HepG2 (cell line): ENCODE results near the gene ITCH. TPM values are rescaled to one million over a fixed set of nuclear protein-coding genes. Genes with fewer than 3 reads are reported as not detected.

ENCODE experiments used
- ATF3 ChIP-seq: sonication (generic); formaldehyde crosslinking; IDR thresholded peaks from 2 replicates; pipeline ENCODE4 v1.4.0; 2020; ENCODE audit warnings: missing genetic modification reagents
- ETV6 ChIP-seq: sonication (generic); formaldehyde crosslinking; conservative IDR thresholded peaks from 2 replicates; pipeline ENCODE4 v1.4.0; 2020; ENCODE audit warnings: missing genetic modification reagents
- GABPB1 ChIP-seq: IDR thresholded peaks from 2 replicates; pipeline ENCODE4 v1.6.1; 2016; ENCODE audit warnings: mild to moderate bottlenecking, missing genetic modification reagents, moderate library complexity, missing compliant biosample characterization
- PRMT3 ChIP-seq: sonication (generic); formaldehyde crosslinking; IDR thresholded peaks from 2 replicates; pipeline ENCODE4 v1.8.1; 2022; ENCODE audit warnings: low read depth, mild to moderate bottlenecking, moderate library complexity, missing genetic modification reagents, borderline replicate concordance
- RXRA ChIP-seq: sonication (generic); formaldehyde crosslinking; IDR thresholded peaks from 2 replicates; pipeline ENCODE4 v1.5.1; 2020; ENCODE audit warnings: missing genetic modification reagents
- SMAD1 ChIP-seq: sonication (generic); formaldehyde crosslinking; IDR thresholded peaks from 2 replicates; pipeline ENCODE4 v1.4.0; 2020; ENCODE audit warnings: missing genetic modification reagents, low read depth, mild to moderate bottlenecking, borderline replicate concordance
- TMF1 ChIP-seq: sonication (generic); formaldehyde crosslinking; IDR thresholded peaks from 2 replicates; pipeline ENCODE4 v1.8.1; 2022; ENCODE audit warnings: low read depth, missing genetic modification reagents
- ZFP1 ChIP-seq: IDR thresholded peaks from 2 replicates; pipeline ENCODE4 v1.6.1; 2016
- polyA plus RNA-seq, 8 experiments: library from polyadenylated mRNA; depleted of rRNA in 3 of 8; stranded (reverse) in 7 of 8; unstranded in 1 of 8; fragments of >200 nt; fragmentation: Illumina TruSeq in 4 of 8; extraction: Trizol in 4 of 8; gene quantifications; 2 replicates each; pipeline versions ENCODE4 v1.2.1 to v1.2.3, GENCODE V29; 2011 to 2016; ENCODE audit warnings: low read depth in 4 of 8, missing spikeins in 1 of 8, mixed read lengths in 1 of 8; ENCODE audit not compliant: insufficient read depth in 1 of 8
- total RNA-seq, 5 experiments: library from RNA; depleted of rRNA; stranded (reverse); fragments of >200 nt; fragmentation: Illumina TruSeq; extraction: Trizol; gene quantifications; 2 replicates each; pipeline ENCODE4 v1.2.3, GENCODE V29; 2016; ENCODE audit warnings: low read depth in 1 of 5
- TF ChIP-seq, protein P1 (sequence below): sonication (generic); formaldehyde crosslinking; IDR thresholded peaks from 2 replicates; pipeline ENCODE4 v1.4.0; 2020; ENCODE audit warnings: missing genetic modification reagents, mild to moderate bottlenecking, borderline replicate concordance
- TF ChIP-seq, protein P2 (sequence below): sonication (generic); formaldehyde crosslinking; IDR thresholded peaks from 2 replicates; pipeline ENCODE4 v1.9.0; 2021; ENCODE audit warnings: missing genetic modification reagents, mild to moderate bottlenecking, borderline replicate concordance
- TF ChIP-seq, protein P3 (sequence below): sonication (generic); formaldehyde crosslinking; IDR thresholded peaks from 2 replicates; pipeline ENCODE4 v1.8.0; 2022; ENCODE audit warnings: mild to moderate bottlenecking, missing genetic modification reagents, moderate library complexity
- TF ChIP-seq, protein P4 (sequence below): sonication (generic); formaldehyde crosslinking; IDR thresholded peaks from 2 replicates; pipeline ENCODE4 v1.5.0; 2020; ENCODE audit warnings: missing genetic modification reagents
- TF ChIP-seq, protein P5 (sequence below): sonication (generic); formaldehyde crosslinking; IDR thresholded peaks from 2 replicates; pipeline ENCODE4 v1.8.0; 2022; ENCODE audit warnings: mild to moderate bottlenecking, missing genetic modification reagents; ENCODE audit not compliant: insufficient replicate concordance

ITCH gene
- total and polyA plus RNA-seq, 2 of the 13 experiments (the other 11 are each of a cell fraction or from before 2014, with no cell fraction given), result 20.5 to 112 TPM

- TF ChIP-seq RXRA (no peak), ZFP1 (no peak), PRMT3 (no peak), TMF1 (no peak; the same call in 1 of the 2 replicates), SMAD1 (peak; percentile 49), GABPB1 (no peak), ETV6 (CRISPR knock-in tag) (no peak), ATF3 (CRISPR knock-in tag) (no peak)
- TF ChIP-seq, protein P1, sequence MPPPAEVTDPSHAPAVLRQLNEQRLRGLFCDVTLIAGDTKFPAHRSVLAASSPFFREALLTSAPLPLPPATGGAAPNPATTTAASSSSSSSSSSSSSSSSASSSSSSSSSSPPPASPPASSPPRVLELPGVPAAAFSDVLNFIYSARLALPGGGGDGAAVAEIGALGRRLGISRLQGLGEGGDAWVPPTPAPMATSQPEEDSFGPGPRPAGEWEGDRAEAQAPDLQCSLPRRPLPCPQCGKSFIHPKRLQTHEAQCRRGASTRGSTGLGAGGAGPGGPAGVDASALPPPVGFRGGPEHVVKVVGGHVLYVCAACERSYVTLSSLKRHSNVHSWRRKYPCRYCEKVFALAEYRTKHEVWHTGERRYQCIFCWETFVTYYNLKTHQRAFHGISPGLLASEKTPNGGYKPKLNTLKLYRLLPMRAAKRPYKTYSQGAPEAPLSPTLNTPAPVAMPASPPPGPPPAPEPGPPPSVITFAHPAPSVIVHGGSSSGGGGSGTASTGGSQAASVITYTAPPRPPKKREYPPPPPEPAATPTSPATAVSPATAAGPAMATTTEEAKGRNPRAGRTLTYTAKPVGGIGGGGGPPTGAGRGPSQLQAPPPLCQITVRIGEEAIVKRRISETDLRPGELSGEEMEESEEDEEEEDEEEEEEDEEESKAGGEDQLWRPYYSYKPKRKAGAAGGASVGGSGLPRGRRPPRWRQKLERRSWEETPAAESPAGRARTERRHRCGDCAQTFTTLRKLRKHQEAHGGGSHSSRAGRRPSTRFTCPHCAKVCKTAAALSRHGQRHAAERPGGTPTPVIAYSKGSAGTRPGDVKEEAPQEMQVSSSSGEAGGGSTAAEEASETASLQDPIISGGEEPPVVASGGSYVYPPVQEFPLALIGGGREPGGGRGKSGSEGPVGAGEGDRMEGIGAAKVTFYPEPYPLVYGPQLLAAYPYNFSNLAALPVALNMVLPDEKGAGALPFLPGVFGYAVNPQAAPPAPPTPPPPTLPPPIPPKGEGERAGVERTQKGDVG (CRISPR knock-in tag), result no peak
- TF ChIP-seq, protein P2, sequence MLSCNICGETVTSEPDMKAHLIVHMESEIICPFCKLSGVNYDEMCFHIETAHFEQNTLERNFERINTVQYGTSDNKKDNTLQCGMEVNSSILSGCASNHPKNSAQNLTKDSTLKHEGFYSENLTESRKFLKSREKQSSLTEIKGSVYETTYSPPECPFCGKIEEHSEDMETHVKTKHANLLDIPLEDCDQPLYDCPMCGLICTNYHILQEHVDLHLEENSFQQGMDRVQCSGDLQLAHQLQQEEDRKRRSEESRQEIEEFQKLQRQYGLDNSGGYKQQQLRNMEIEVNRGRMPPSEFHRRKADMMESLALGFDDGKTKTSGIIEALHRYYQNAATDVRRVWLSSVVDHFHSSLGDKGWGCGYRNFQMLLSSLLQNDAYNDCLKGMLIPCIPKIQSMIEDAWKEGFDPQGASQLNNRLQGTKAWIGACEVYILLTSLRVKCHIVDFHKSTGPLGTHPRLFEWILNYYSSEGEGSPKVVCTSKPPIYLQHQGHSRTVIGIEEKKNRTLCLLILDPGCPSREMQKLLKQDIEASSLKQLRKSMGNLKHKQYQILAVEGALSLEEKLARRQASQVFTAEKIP (CRISPR knock-in tag), result 0 out of 2 replicates have a peak, but pooled peaks have one; percentile 10
- TF ChIP-seq, protein P3, sequence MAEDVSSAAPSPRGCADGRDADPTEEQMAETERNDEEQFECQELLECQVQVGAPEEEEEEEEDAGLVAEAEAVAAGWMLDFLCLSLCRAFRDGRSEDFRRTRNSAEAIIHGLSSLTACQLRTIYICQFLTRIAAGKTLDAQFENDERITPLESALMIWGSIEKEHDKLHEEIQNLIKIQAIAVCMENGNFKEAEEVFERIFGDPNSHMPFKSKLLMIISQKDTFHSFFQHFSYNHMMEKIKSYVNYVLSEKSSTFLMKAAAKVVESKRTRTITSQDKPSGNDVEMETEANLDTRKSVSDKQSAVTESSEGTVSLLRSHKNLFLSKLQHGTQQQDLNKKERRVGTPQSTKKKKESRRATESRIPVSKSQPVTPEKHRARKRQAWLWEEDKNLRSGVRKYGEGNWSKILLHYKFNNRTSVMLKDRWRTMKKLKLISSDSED (CRISPR knock-in tag), result no peak
- TF ChIP-seq, protein P4, sequence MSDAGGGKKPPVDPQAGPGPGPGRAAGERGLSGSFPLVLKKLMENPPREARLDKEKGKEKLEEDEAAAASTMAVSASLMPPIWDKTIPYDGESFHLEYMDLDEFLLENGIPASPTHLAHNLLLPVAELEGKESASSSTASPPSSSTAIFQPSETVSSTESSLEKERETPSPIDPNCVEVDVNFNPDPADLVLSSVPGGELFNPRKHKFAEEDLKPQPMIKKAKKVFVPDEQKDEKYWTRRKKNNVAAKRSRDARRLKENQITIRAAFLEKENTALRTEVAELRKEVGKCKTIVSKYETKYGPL (CRISPR knock-in tag), result 0 out of 2 replicates have a peak, but pooled peaks have one; percentile 51
- TF ChIP-seq, protein P5, sequence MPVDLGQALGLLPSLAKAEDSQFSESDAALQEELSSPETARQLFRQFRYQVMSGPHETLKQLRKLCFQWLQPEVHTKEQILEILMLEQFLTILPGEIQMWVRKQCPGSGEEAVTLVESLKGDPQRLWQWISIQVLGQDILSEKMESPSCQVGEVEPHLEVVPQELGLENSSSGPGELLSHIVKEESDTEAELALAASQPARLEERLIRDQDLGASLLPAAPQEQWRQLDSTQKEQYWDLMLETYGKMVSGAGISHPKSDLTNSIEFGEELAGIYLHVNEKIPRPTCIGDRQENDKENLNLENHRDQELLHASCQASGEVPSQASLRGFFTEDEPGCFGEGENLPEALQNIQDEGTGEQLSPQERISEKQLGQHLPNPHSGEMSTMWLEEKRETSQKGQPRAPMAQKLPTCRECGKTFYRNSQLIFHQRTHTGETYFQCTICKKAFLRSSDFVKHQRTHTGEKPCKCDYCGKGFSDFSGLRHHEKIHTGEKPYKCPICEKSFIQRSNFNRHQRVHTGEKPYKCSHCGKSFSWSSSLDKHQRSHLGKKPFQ, result peak; percentile 3
Observed at GRCh38 chr20:34515484-34516246, 152.6 kb downstream of the ITCH start (continued).
